Lung microvascular endothelial cell (primary cell): ENCODE results near the gene CRELD2. TPM values are rescaled to one million over a fixed set of nuclear protein-coding genes. Genes with fewer than 3 reads are reported as not detected.

Experiments
- total RNA-seq: library from RNA; depleted of rRNA; stranded (reverse); fragments of >200 nt; gene quantifications from 2 replicates; pipeline ENCODE4 v1.2.1, GENCODE V29; 2014

CRELD2 gene
- total RNA-seq, 1 donor from 2014 or later: 45.2 TPM

Other genes with a start within 250 kb of the CRELD2 start
- gene BRD1, start 90.8 kb upstream of the CRELD2 start, total RNA-seq: 15.3 and 23.6 TPM in 2 replicates
- 8.7 and 13.5 TPM in 2 replicates for gene ZBED4, start 64.8 kb upstream of the CRELD2 start, total RNA-seq
- gene ALG12, start 196 bp upstream of the CRELD2 start, total RNA-seq: 9.4 and 13.5 TPM in 2 replicates
- gene PIM3, start 42.1 kb downstream of the CRELD2 start, total RNA-seq: 156 and 396 TPM in 2 replicates
- gene IL17REL, start 94.1 kb downstream of the CRELD2 start, total RNA-seq: under 0.01 TPM in 1 of 2 replicates, not detected in the other
- not detected in 2 replicates for gene TTLL8, start 139.7 kb downstream of the CRELD2 start, total RNA-seq
- gene MLC1, start 166.8 kb downstream of the CRELD2 start, total RNA-seq: not detected in 2 replicates
- 22.7 and 44.2 TPM in 2 replicates for gene MOV10L1, start 171.4 kb downstream of the CRELD2 start, total RNA-seq